Measurements from ENCODE around the gene ASAP3. TPM values are rescaled to one million over a fixed set of nuclear protein-coding genes. Genes with fewer than 3 reads are reported as not detected.

Gene ASAP3
- total and polyA plus RNA-seq, 2 donors (not counting 3 experiments of a cell fraction or from before 2014, with no cell fraction given), result 12.5 to 14.2 TPM

GRCh38 chr1:23394684-23395083 lies 89.3 kb downstream of the ASAP3 start:
- no peak for DNase-seq (ENCODE audit: low read depth, low spot score)
- Histone ChIP-seq H3K4me2 (ENCODE audit: insufficient read depth, low read length) (no peak overlapping the region), H4K20me1 (replicated peaks; ENCODE audit: control insufficient read depth, extremely low read depth, insufficient read depth, low read length) (no peaks in the 10 kb centered on the region), H3K9me1 (replicated peaks; ENCODE audit: control insufficient read depth, extremely low read depth, insufficient read depth, low read length) (no peaks in the 10 kb centered on the region), H3K27ac (ENCODE audit: insufficient read depth, low read depth, low read length) (no peak overlapping the region), H3K9ac (replicated peaks; ENCODE audit: extremely low read depth, insufficient read depth, low read length) (no peak overlapping the region), H3K4me3 (replicated peaks in 1 of 3; ENCODE audit: insufficient read depth in 1 of 3, low read depth in 1 of 3, low read length in 3 of 3) (no peak overlapping the region), H3K4me1 (ENCODE audit: control insufficient read depth, extremely low read depth, insufficient read depth, low read length) (peaks cover 15% of the 10 kb centered on the region), H2AFZ (ENCODE audit: low read depth, low read length) (no peak overlapping the region), H3K79me2 (ENCODE audit: control insufficient read depth, insufficient read depth, low read length) (no peaks in the 10 kb centered on the region), H3K36me3 (ENCODE audit: control insufficient read depth in 2 of 2, extremely low read depth in 1 of 2, insufficient read depth in 2 of 2, low read length in 2 of 2) (no peaks in the 10 kb centered on the region), H3K27me3 (ENCODE audit: control insufficient read depth in 2 of 2, insufficient read depth in 2 of 2, low read length in 2 of 2) (no peaks in the 10 kb centered on the region), H3K9me3 (replicated peaks; ENCODE audit: control insufficient read depth, insufficient read depth, low read length) (no peaks in the 10 kb centered on the region)
- dilution Hi-C loops (cut with MboI; ENCODE audit: extremely low pct_ligation_motif_present, low sequenced_read_pairs) (no loop called here), intact Hi-C loops (cut with micrococcal nuclease) (loop anchor here (1.0 kb wide), 1 partner anchor 10 kb away; no protein-coding TSS in a partner anchor)
- ChIA-PET CTCF (interaction anchor here (0.8 to 2.4 kb wide), 6 partner anchors 9 to 102 kb away, joined by 3 to 30 read pairs (median 4); partner anchors contain the start of genes HNRNPR and ZNF436), POLR2A (interaction anchor here (0.9 to 1.4 kb wide), 2 partner anchors 8 to 50 kb away, joined by 4 to 5 read pairs; partner anchors contain the start of gene HNRNPR)
- TF ChIP-seq POLR2A (IDR thresholded peaks at IDR 0.05; ENCODE audit: low read depth, low read length) (no peak), CTCF (IDR thresholded peaks at IDR 0.05; ENCODE audit: extremely low read depth in 1 of 2, insufficient read depth in 1 of 2, low read depth in 1 of 2, low read length in 2 of 2) (no peak), FOS (IDR thresholded peaks at IDR 0.05; ENCODE audit: borderline replicate concordance, insufficient read depth, low read length) (no peak), GATA2 (IDR thresholded peaks at IDR 0.05; ENCODE audit: insufficient read depth, insufficient read length, low read depth, low read length) (no peak), MAX (IDR thresholded peaks at IDR 0.05; ENCODE audit: insufficient read depth, insufficient read length) (no peak), JUN (IDR thresholded peaks at IDR 0.05; ENCODE audit: borderline replicate concordance, insufficient read depth, insufficient read length, low read depth) (no peak), MYC (IDR thresholded peaks at IDR 0.05; ENCODE audit: low read depth, low read length) (no peak), EZH2 (IDR thresholded peaks at IDR 0.05; ENCODE audit: borderline replicate concordance, low read depth, low read length, severe bottlenecking) (no peak), POLR2AphosphoS5 (IDR thresholded peaks at IDR 0.05; ENCODE audit: insufficient read depth, low read depth, low read length) (no peak)
- no peak for FAIRE-seq
- BruUV-seq (replicated peaks), result no TSS peak

Data from endothelial cell of umbilical vein (primary cell).